Measurements from ENCODE around the gene F11R. TPM values are rescaled to one million over a fixed set of nuclear protein-coding genes. Genes with fewer than 3 reads are reported as not detected.

F11R gene
- total and polyA plus RNA-seq, 2 of the 13 experiments (the other 11 are each of a cell fraction or from before 2014, with no cell fraction given): 95.8 to 105 TPM

GRCh38 chr1:161008869-161009510, 12.0 kb downstream of the F11R start:
- Histone ChIP-seq H3K4me2 (ENCODE audit: low read depth, low read length) (no peak overlapping the region), H4K20me1 (ENCODE audit: insufficient read depth, low read length) (no peaks in the 10 kb centered on the region), H3K4me1 (ENCODE audit: insufficient read depth, low read length) (peaks cover 25% of the 10 kb centered on the region), H3K27me3 (ENCODE audit: control insufficient read depth in 1 of 2, insufficient read depth in 2 of 2, low read length in 2 of 2) (no peaks in the 10 kb centered on the region), H3K4me3 (replicated peaks in 1 of 3; ENCODE audit: insufficient read depth in 1 of 3, low read depth in 2 of 3, low read length in 3 of 3) (no peak overlapping the region), H3K79me2 (ENCODE audit: insufficient read depth, low read length) (peaks cover 60% of the 10 kb centered on the region), H3K36me3 (replicated peaks in 1 of 2; ENCODE audit: control insufficient read depth in 1 of 2, insufficient read depth in 2 of 2, low read length in 2 of 2) (peaks cover 0 to 4% of the 10 kb centered on the region in 2 experiments; a peak in 1 of 5 replicates), H3K9ac (ENCODE audit: insufficient read depth, low read depth, low read length) (no peak overlapping the region), H3K27ac (ENCODE audit: extremely low read length, insufficient read depth, low read length) (no peak overlapping the region), H2AFZ (ENCODE audit: low read length) (no peak overlapping the region), H3K9me3 (ENCODE audit: low read length) (no peaks in the 10 kb centered on the region)
- BruUV-seq (replicated peaks): no TSS peak
- WGBS (ENCODE audit: low lambda C conversion rate): 82% methylated on average over 4 of the region's 4 CpGs
- TF ChIP-seq SP1 (IDR thresholded peaks at IDR 0.05): no peak
- no peak for TF ChIP-seq SP1 (CRISPR knock-in tag; IDR thresholded peaks at IDR 0.05)
- TF ChIP-seq ZNF138 (CRISPR knock-in tag; IDR thresholded peaks at IDR 0.05; ENCODE audit: low read depth): no peak
- TF ChIP-seq RBAK (CRISPR knock-in tag; IDR thresholded peaks at IDR 0.05): no peak
- TF ChIP-seq SATB2 (CRISPR knock-in tag; IDR thresholded peaks at IDR 0.05): no peak
- no peak for TF ChIP-seq ZNF335 (CRISPR knock-in tag; IDR thresholded peaks at IDR 0.05)
- peak; percentile 7; the same call in 1 of the 2 replicates for TF ChIP-seq CEBPB (IDR thresholded peaks at IDR 0.05; ENCODE audit: borderline replicate concordance, low read depth, low read length)
- TF ChIP-seq ZNF746 (CRISPR knock-in tag; IDR thresholded peaks at IDR 0.05): no peak
- TF ChIP-seq HNRNPK (IDR thresholded peaks at IDR 0.05; ENCODE audit: low read depth, low read length, poor library complexity, severe bottlenecking): no peak
- TF ChIP-seq HHEX (CRISPR knock-in tag; IDR thresholded peaks at IDR 0.05): no peak
- peak; percentile 84 for TF ChIP-seq ATF7 (IDR thresholded peaks at IDR 0.05)
- no peak for TF ChIP-seq ATF7 (CRISPR knock-in tag; IDR thresholded peaks at IDR 0.05)
- DNase-seq (ENCODE audit: low spot score) (peak; percentile 12), ATAC-seq (no peak), FAIRE-seq (no peak)
- in situ Hi-C loops (cut with HindIII; ENCODE audit: extremely low pct_ligation_motif_present, low pct_unique_long_range_greater_than_20kb): no loop called here
- ChIA-PET POLR2A (no interaction called here), CTCF (ENCODE audit: low intra/inter-chr PET ratio, low total read pairs) (no interaction called here)
- intact Hi-C loops (cut with micrococcal nuclease; ENCODE audit: unreplicated experiment): no loop called here

Data from HepG2 (cell line).